Measurements from ENCODE around the gene PDE1C.

PDE1C gene

DNA sequence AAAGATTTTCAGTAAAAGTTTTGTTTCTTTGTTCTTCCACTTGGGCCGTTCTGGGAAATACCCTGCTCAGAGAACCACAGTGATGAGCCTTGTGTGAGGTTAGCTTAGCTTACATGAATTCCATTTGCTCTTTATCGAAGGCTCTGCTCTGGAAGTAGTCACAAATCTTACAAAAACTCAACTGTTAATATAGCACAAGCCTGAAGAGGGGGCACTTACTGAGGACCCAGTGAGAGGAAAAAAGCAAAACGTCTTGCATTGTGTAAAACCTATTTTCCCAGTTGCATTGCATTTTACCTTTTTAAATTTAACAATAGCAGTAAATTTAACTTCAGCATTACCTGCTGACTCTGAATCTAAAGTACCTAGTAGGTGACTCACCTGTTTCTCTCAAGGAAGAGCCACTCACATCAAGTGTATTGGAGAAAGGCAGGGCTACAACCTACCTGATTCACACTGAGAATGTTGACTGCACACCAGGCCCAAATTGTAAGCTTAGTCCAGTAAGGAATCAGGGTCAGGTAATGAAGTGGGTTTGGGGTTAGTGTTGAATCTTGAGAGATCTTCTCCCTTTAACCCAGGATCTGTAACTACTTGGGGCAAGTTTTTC, 340.9 kb downstream of the PDE1C start:
- no peak for DNase-seq (ENCODE audit: extremely low read depth in 1 of 2, low read depth in 1 of 2)

DNA sequence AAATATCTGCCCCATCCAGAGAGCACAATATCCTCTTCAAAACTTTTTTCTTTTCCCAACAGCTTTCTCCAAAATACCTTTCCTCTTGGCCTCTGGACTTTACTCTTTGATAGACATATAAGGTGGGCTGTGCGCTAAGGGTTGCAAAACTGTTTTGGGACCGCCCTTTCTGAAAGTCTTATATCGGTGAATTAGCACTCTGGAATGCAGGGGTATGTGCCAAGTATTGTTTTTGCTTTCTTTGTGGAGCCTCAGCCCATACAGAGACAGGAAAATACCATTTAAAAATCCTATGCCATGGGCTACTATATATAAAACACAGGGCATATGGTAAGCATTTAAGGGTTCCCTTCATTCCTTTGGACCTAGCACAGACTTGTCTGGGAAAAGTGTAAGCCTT, 345.5 kb downstream of the PDE1C start:
- no peak for DNase-seq (ENCODE audit: extremely low read depth in 1 of 2, low read depth in 1 of 2)

DNA sequence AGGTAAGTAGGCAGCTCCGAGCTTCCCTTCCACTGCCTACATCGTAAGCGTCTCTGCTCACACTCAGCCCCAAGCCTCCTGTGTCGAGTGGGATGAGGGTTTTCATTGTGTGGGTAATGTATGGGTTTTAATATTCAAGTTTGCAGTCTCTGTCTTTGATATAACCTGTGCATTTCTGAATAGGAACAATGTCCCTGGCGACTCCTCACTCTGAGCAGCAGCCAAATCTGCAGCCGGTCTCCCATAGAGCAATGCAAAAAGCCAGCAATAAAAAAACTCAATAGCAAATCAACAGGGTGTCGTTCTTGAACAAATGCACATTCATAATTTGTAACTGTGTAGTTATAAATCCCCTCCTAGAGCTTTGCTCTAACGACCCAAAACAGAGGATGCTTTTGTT, 349.8 kb downstream of the PDE1C start:
- no peak for DNase-seq (ENCODE audit: extremely low read depth in 1 of 2, low read depth in 1 of 2)

DNA sequence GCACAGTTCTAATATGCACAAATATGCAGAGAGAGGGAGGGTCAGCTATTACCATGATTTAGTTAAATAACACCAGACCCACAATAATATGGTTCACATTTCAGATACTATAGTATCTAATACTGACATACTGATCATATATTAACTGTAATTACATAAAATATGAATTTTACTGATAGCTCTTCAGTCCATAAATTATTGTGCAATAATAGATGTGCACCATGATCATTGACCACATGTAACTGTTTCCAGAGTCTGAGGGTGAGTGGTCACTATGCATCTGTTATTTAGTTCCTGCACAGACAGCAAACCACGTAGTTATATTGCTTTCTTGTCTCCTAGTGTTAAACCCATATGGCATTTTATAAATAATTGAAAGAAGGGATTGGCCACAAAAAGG, 353.9 kb downstream of the PDE1C start:
- no peak for DNase-seq (ENCODE audit: extremely low read depth in 1 of 2, low read depth in 1 of 2)

DNA sequence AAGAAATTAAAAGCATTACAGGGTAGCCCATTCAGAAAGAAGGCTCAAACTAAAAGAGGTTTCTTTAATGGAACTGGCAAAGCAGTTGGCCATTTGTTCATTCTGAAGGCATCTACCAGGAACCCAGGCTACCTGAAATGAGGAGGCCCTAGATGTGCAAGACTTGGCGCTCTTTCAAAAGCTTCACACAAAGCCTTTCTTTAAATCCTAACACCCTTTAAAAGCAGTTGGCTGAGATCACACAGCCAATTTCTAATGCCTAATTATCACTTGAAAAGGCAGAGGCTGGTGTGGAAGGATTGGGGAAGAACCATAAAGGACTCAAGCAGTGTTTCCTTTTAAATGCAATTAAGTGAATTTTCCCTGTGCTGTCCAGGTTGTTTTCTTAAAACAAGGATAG, 360.0 kb downstream of the PDE1C start:
- DNase-seq (ENCODE audit: extremely low read depth in 1 of 2, low read depth in 1 of 2) = no peak

DNA sequence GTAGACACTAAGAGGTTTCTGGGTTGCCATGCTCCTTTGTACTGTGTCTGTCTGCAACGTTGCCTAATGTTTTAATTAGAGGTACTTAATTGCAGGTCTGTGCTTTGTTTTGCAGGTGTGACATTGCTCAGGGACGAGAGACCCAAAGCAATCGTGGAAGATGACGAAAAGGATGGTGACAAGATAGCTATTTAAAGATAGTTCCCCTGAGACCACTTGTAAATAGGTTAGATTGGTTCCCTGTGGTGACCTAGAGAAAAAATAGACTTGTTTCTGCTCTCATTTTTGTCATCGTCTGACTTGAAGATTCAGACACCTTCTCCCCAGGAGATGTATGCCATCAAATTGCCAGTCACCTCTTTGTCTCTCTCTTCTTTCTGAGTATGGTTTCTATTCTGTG, 363.1 kb downstream of the PDE1C start:
- no peak for DNase-seq (ENCODE audit: extremely low read depth in 1 of 2, low read depth in 1 of 2)

DNA sequence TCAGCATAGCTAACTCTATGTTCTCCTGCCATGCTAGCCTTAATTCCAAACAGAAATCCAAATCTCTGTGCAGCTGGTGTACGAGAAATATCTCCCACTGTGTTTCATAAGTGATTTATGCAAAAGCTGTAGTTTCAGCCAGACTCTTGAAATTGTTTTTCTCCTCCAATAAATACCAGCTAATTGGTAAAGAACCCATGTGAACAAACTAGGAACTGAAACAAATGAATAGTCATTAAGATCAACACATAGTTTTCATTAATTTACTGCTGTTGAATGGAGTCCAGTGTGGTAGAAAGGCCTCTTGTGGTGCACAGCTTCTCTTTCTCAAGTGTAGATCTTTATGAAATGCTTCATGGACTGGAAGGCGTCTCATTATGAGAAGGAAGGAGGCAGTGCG, 364.8 kb downstream of the PDE1C start:
- no peak for DNase-seq (ENCODE audit: extremely low read depth in 1 of 2, low read depth in 1 of 2)

DNA sequence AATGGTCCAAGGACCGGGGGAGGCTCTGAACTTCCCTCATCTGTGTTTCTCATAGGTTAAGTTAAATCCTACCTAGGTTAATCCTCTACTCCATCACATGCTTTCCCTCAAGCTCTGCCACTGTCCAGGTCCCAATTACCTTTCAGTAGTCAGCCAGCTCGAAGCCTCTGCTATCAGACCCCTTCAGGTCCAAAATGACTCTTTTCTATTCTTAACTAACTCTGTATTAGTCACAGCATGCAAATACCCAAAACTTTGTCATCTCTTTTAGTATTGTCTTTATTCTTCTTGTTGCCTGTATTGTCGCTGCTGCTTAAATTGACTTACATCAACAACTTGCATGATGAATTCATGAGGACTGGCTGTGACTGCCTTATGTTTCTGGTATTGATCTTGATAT, 367.9 kb downstream of the PDE1C start:
- no peak for DNase-seq (ENCODE audit: extremely low read depth in 1 of 2, low read depth in 1 of 2)

Data from activated CD8-positive, alpha-beta memory T cell treated with anti-CD3 and anti-CD28 coated beads for 1 hour (primary cell).